Peyer's patch (tissue), 4 donors: ENCODE data around the gene MAPK4. TPM values are rescaled to one million over a fixed set of nuclear protein-coding genes. Genes with fewer than 3 reads are reported as not detected.

Experiments
- DNase-seq, 3 donors: peaks; one replicate each; pipeline ENCODE4 v3.0.0-alpha.2; 2017 to 2019
- H3K27ac ChIP-seq, 4 donors: fragments of 200-600 bp; sonication (generic); one replicate each; pipeline ENCODE4 v1.5.1; 2016 to 2019
- H3K27me3 ChIP-seq, 2 donors: fragments of 200-600 bp; sonication (generic); one replicate each; pipeline ENCODE4 v1.5.1; 2019
- H3K36me3 ChIP-seq, 3 donors: fragments of 200-600 bp; sonication (generic); one replicate each; pipeline ENCODE4 v1.5.1; 2016 to 2019
- H3K4me1 ChIP-seq, 4 donors: fragments of 200-600 bp; sonication (generic); one replicate each; pipeline ENCODE4 v1.5.1; 2016 to 2019
- H3K4me3 ChIP-seq, 4 donors: fragments of 200-600 bp; sonication (generic); 1 replicate in 3 of 4; 2 replicates in 1 of 4; pipeline ENCODE4 v1.5.1; 2016 to 2019; ENCODE audit warnings: mild to moderate bottlenecking in 1 of 4
- H3K9me3 ChIP-seq, 4 donors: fragments of 200-600 bp; sonication (generic); one replicate each; pipeline ENCODE4 v1.5.1; 2016 to 2019; ENCODE audit warnings: mild to moderate bottlenecking in 1 of 4
- POLR2A ChIP-seq, 2 donors: fragments of 450-650 bp; IDR thresholded peaks; one replicate each; pipeline ENCODE4 v1.5.1; 2017; ENCODE audit warnings: antibody characterized with exemption in 2 of 2, mild to moderate bottlenecking in 2 of 2, moderate library complexity in 2 of 2
- total RNA-seq, 4 donors: library from RNA; depleted of rRNA; stranded (reverse); fragments of >200 nt; gene quantifications; one replicate each; pipeline ENCODE4 v1.1.0, GENCODE V29; 2016
- TF ChIP-seq, protein P1 (sequence below), 6 experiments: fragments of 450-650 bp in 4 of 6; fragments of 200-600 bp in 2 of 6; sonication (generic) in 1 of 6; IDR thresholded peaks; one replicate each; pipeline ENCODE4 v1.5.1; 2017 to 2019; ENCODE audit warnings: antibody characterized with exemption in 6 of 6, mild to moderate bottlenecking in 3 of 6, moderate library complexity in 1 of 6

MAPK4 gene
- total RNA-seq, 4 donors from 2014 or later = 0.54 to 2.0 (median 0.83) TPM; not detected in 1

- H3K36me3 ChIP-seq = no peaks in the 10 kb centered on the region
- peak overlapping the region in 1 of 4 donors; percentile 71 for H3K27ac ChIP-seq
- no peaks in the 10 kb centered on the region for H3K27me3 ChIP-seq
- peaks cover 0 to 11% (median 0%) of the 10 kb centered on the region in 4 donors for H3K4me1 ChIP-seq
- no peaks in the 10 kb centered on the region for H3K9me3 ChIP-seq
- no peak for DNase-seq
- TF ChIP-seq, protein P1, sequence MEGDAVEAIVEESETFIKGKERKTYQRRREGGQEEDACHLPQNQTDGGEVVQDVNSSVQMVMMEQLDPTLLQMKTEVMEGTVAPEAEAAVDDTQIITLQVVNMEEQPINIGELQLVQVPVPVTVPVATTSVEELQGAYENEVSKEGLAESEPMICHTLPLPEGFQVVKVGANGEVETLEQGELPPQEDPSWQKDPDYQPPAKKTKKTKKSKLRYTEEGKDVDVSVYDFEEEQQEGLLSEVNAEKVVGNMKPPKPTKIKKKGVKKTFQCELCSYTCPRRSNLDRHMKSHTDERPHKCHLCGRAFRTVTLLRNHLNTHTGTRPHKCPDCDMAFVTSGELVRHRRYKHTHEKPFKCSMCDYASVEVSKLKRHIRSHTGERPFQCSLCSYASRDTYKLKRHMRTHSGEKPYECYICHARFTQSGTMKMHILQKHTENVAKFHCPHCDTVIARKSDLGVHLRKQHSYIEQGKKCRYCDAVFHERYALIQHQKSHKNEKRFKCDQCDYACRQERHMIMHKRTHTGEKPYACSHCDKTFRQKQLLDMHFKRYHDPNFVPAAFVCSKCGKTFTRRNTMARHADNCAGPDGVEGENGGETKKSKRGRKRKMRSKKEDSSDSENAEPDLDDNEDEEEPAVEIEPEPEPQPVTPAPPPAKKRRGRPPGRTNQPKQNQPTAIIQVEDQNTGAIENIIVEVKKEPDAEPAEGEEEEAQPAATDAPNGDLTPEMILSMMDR (IDR thresholded peaks at IDR 0.05) = no peak
- no peak for TF ChIP-seq POLR2A (IDR thresholded peaks at IDR 0.05)
- H3K4me3 ChIP-seq = no peak overlapping the region
Observed at GRCh38 chr18:50651334-50651733, 91.4 kb downstream of the MAPK4 start.

- Histone ChIP-seq H3K36me3 (no peaks in the 10 kb centered on the region), H3K4me3 (no peak overlapping the region), H3K27ac (peak overlapping the region in 1 of 4 donors; percentile 75), H3K4me1 (peaks cover 0 to 11% (median 0%) of the 10 kb centered on the region in 4 donors), H3K9me3 (no peaks in the 10 kb centered on the region), H3K27me3 (no peaks in the 10 kb centered on the region)
- DNase-seq = no peak
- no peak for TF ChIP-seq POLR2A (IDR thresholded peaks at IDR 0.05)
- TF ChIP-seq, protein P1 (IDR thresholded peaks at IDR 0.05) = no peak
Observed at GRCh38 chr18:50653402-50654093, 93.7 kb downstream of the MAPK4 start.

- Histone ChIP-seq H3K9me3 (no peaks in the 10 kb centered on the region), H3K36me3 (no peaks in the 10 kb centered on the region), H3K4me3 (no peak overlapping the region), H3K4me1 (peaks cover 0 to 11% (median 0%) of the 10 kb centered on the region in 4 donors), H3K27me3 (no peaks in the 10 kb centered on the region), H3K27ac (peak overlapping the region in 2 of 4 donors; percentile 25 to 75)
- TF ChIP-seq POLR2A (IDR thresholded peaks at IDR 0.05) = no peak
- TF ChIP-seq, protein P1 (IDR thresholded peaks at IDR 0.05) = no peak
- DNase-seq = no peak
Observed at GRCh38 chr18:50654211-50654610, 94.3 kb downstream of the MAPK4 start.

- Histone ChIP-seq H3K27me3 (no peaks in the 10 kb centered on the region), H3K4me3 (no peak overlapping the region), H3K36me3 (no peaks in the 10 kb centered on the region), H3K9me3 (no peaks in the 10 kb centered on the region), H3K4me1 (peaks cover 0 to 11% (median 0%) of the 10 kb centered on the region in 4 donors), H3K27ac (peak overlapping the region in 2 of 4 donors; percentile 25 to 75)
- TF ChIP-seq, protein P1 (IDR thresholded peaks at IDR 0.05) = no peak
- no peak for TF ChIP-seq POLR2A (IDR thresholded peaks at IDR 0.05)
- no peak for DNase-seq
Observed at GRCh38 chr18:50654658-50655550, 95.0 kb downstream of the MAPK4 start.

DNA sequence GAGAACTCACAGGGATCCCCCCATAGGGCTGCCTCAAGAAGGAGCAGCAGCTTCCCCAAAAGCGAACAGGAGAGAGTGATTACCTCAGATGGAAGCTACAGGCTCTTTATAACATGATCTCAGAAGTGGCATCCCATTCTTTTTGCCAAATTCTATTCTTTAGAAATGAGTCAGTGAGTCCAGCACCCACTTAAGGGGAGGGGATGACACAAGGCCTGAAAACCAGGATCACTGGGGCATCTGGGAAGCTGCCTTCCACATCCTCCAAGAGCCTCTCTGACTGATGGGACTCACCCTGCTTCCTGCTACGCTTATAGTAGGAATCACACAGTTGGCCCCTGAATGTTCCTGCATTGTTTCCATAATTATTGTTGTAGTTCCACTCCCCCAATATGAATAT is 96.5 kb downstream of the MAPK4 start:
- TF ChIP-seq POLR2A (IDR thresholded peaks at IDR 0.05) = no peak
- TF ChIP-seq, protein P1 (IDR thresholded peaks at IDR 0.05) = no peak
- no peak overlapping the region for H3K4me3 ChIP-seq
- DNase-seq = no peak
- no peaks in the 10 kb centered on the region for H3K36me3 ChIP-seq
- no peaks in the 10 kb centered on the region for H3K27me3 ChIP-seq
- no peak overlapping the region for H3K27ac ChIP-seq
- H3K4me1 ChIP-seq = peaks cover 0 to 11% (median 0%) of the 10 kb centered on the region in 4 donors
- H3K9me3 ChIP-seq = no peaks in the 10 kb centered on the region
